ENCODE data around the gene SETD5.

DNA sequence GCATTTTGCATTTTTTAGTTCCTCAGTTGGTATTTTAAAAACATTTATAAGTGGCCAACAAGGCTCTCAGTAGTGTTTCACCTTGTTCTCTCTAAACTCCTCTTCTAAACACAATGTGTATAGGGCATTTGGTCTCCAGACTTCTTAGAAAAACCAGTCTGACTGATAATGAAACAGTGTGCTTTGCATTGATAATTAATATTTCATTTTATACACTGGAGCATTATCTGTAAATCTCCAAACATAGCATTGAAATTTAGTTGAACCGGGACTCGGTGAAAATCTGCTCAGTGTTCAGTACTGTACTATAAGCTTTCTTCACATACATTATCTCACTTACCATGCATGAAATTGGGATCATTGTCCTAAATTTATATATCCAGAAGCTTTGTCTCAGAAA, 53.6 kb downstream of the SETD5 start:
- no peak for TF ChIP-seq CREB1 (CRISPR knock-in tag; IDR thresholded peaks at IDR 0.05; ENCODE audit: low read depth)
- no peak for TF ChIP-seq POLR2AphosphoS5 (IDR thresholded peaks at IDR 0.05; ENCODE audit: low read depth)
- no peak for TF ChIP-seq CTCF (conservative IDR thresholded peaks at IDR 0.05; ENCODE audit: low read depth in 2 of 2)
- TF ChIP-seq EZH2 (IDR thresholded peaks at IDR 0.05; ENCODE audit: low read depth, unreplicated experiment) = no peak
- no peak for TF ChIP-seq EZH2phosphoT487 (IDR thresholded peaks at IDR 0.05; ENCODE audit: unreplicated experiment)
- TF ChIP-seq, protein P1, sequence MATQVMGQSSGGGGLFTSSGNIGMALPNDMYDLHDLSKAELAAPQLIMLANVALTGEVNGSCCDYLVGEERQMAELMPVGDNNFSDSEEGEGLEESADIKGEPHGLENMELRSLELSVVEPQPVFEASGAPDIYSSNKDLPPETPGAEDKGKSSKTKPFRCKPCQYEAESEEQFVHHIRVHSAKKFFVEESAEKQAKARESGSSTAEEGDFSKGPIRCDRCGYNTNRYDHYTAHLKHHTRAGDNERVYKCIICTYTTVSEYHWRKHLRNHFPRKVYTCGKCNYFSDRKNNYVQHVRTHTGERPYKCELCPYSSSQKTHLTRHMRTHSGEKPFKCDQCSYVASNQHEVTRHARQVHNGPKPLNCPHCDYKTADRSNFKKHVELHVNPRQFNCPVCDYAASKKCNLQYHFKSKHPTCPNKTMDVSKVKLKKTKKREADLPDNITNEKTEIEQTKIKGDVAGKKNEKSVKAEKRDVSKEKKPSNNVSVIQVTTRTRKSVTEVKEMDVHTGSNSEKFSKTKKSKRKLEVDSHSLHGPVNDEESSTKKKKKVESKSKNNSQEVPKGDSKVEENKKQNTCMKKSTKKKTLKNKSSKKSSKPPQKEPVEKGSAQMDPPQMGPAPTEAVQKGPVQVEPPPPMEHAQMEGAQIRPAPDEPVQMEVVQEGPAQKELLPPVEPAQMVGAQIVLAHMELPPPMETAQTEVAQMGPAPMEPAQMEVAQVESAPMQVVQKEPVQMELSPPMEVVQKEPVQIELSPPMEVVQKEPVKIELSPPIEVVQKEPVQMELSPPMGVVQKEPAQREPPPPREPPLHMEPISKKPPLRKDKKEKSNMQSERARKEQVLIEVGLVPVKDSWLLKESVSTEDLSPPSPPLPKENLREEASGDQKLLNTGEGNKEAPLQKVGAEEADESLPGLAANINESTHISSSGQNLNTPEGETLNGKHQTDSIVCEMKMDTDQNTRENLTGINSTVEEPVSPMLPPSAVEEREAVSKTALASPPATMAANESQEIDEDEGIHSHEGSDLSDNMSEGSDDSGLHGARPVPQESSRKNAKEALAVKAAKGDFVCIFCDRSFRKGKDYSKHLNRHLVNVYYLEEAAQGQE (IDR thresholded peaks at IDR 0.05; ENCODE audit: unreplicated experiment) = no peak
- no peak for TF ChIP-seq NANOG (IDR thresholded peaks at IDR 0.05; ENCODE audit: borderline replicate concordance)
- TF ChIP-seq, protein P2, sequence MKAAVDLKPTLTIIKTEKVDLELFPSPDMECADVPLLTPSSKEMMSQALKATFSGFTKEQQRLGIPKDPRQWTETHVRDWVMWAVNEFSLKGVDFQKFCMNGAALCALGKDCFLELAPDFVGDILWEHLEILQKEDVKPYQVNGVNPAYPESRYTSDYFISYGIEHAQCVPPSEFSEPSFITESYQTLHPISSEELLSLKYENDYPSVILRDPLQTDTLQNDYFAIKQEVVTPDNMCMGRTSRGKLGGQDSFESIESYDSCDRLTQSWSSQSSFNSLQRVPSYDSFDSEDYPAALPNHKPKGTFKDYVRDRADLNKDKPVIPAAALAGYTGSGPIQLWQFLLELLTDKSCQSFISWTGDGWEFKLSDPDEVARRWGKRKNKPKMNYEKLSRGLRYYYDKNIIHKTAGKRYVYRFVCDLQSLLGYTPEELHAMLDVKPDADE (IDR thresholded peaks at IDR 0.05) = no peak
- TF ChIP-seq STAT1 (IDR thresholded peaks at IDR 0.05; ENCODE audit: unreplicated experiment) = no peak
- no peak for TF ChIP-seq JUNB (IDR thresholded peaks at IDR 0.05; ENCODE audit: unreplicated experiment)

All from GM23338 (cell line).